GM21390 (cell line): ENCODE measurements around the gene TM9SF1.

Experiments used
- ATAC-seq: cut with Tn5 transposase; IDR thresholded peaks from one replicate; pipeline ENCODE4 v1.9.1; 2021; ENCODE audit not compliant: unreplicated experiment

The TM9SF1 gene

GRCh38 chr14:24156840-24157239 lies 38.4 kb downstream of the TM9SF1 start:
- ATAC-seq, result no peak

DNA sequence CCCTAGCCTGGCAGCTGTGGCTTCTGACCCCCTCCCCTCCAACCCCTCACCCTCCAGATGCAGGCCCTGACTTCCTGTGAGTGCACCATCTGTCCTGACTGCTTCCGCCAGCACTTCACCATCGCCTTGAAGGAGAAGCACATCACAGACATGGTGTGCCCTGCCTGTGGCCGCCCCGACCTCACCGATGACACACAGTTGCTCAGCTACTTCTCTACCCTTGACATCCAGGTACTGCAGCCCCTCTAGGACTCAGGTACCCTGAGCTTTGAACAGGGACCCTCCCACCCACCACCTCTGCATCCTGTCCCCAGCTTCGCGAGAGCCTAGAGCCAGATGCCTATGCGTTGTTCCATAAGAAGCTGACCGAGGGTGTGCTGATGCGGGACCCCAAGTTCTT lies 40.1 kb downstream of the TM9SF1 start:
- ATAC-seq, result no peak

DNA sequence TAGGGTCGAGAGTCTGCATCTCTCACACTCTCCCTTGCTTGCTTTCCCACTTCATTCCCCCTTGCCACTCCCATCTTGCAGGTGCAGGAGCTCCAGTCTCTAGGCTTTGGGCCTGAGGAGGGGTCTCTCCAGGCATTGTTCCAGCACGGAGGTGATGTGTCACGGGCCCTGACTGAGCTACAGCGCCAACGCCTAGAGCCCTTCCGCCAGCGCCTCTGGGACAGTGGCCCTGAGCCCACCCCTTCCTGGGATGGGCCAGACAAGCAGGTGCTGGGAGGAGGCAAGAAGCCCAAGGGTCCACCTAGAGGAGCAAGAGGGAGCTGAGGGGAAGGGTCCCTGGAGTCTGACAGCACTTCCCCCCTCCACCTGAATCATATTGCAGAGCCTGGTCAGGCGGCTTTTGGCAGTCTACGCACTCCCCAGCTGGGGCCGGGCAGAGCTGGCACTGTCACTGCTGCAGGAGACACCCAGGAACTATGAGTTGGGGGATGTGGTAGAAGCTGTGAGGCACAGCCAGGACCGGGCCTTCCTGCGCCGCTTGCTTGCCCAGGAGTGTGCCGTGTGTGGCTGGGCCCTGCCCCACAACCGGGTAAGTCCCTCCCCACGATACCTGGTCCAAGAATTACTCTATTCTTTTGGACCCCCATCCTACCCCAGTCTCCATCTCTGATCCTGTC lies 43.7 kb downstream of the TM9SF1 start:
- no peak for ATAC-seq

GRCh38 chr14:24150993-24151392 lies 44.2 kb downstream of the TM9SF1 start:
- no peak for ATAC-seq

GRCh38 chr14:24150567-24150966 lies 44.7 kb downstream of the TM9SF1 start:
- no peak for ATAC-seq

DNA sequence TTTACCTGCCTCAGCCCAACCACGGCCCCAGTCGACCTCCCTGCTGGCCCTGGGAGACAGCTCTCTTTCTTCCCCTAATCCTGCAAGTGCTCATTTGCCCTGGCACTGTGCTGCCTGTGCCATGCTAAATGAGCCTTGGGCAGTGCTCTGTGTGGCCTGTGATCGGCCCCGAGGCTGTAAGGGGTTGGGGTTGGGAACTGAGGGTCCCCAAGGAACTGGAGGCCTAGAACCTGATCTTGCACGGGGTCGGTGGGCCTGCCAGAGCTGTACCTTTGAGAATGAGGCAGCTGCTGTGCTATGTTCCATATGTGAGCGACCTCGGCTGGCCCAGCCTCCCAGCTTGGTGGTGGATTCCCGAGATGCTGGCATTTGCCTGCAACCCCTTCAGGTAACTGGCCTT lies 45.2 kb downstream of the TM9SF1 start:
- ATAC-seq, result no peak

GRCh38 chr14:24149302-24149969 lies 45.8 kb downstream of the TM9SF1 start:
- ATAC-seq, result no peak

DNA sequence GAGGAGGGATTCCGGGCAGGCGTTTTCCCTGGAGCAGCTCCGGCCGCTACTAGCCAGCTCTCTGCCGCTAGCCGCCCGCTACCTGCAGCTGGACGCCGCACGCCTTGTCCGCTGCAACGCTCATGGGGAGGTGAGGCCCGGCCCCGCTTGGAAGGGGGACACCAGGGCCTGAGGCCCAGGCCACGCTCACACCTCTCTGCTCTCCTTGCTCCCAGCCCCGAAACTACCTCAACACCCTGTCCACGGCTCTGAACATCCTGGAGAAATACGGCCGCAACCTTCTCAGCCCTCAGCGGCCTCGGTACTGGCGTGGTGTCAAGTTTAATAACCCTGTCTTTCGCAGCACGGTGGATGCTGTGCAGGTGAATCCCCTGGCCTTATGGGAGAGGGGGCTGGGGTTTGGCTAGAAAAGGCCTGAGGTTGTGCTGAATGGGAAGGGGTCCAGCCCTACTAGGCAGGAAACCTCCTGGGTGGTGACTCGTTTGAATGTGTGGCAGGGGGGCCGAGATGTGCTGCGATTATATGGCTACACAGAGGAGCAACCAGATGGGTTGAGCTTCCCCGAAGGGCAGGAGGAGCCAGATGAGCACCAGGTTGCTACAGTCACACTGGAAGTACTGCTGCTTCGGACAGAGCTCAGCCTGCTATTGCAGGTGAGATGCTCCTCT lies 47.3 kb downstream of the TM9SF1 start:
- ATAC-seq, result no peak

- peak; percentile 82 for ATAC-seq
Measured at GRCh38 chr14:24146978-24147760, 48.1 kb downstream of the TM9SF1 start, which contains the start of gene RNF31. TSS of gene RNF31 (plus strand) at chr14:24147498. CDS start at chr14:24147699, 201 bp downstream.

DNA sequence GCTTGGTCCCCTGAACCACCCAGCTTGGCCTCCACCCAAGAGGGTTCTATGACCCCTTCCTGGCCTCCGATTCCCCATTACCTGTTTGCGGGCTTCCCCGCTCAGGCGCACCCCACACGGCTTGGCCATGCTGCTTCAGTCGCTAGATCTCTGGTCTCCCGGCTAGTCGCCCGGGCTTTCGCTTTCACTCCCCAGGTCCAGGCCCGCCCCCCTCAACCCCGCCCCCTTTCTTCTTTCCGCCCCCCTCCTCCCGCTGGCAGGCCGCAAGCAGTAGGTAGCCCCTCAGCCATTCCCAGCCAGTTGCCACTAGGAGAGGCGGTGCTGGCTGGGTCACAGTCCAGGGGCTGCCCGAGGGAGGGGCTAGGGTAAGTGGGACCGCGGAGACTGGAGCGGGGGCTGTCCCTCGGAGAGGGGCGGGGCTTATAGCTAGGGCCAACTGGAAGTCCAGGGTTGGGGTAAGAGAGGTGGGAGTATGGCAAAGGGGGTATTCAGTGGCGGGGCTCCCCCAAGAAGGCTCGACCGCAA lies 48.7 kb downstream of the TM9SF1 start, which contains the start of gene PSME2:
TSS of gene PSME2 (minus strand) at position 158 of the 525 bp plus-strand sequence. CDS start at position 129, 29 bp downstream.
- ATAC-seq, result peak; percentile 56

GRCh38 chr14:24145690-24146452 lies 49.4 kb downstream of the TM9SF1 start:
- no peak for ATAC-seq

DNA sequence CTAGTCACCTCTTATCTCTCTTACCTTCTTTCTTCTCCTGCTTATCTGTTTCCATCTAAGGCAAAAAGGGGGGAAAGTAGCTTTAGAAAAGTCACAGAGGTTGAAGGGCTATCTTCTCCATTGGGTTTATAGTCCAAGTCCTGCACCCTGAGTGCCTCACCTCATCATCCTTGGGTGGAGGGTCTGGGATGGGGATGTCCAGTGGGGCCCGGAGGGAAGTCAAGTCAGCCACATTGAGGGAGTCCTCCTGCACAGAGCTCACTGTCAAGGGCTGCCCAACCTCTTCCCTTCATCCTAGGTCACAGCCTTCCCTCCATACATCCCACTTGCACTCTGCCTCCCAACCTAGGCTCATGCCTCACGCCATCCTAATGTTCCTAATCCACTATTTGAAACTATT lies 50.0 kb downstream of the TM9SF1 start:
- ATAC-seq, result no peak

GRCh38 chr14:24144451-24144850 lies 50.8 kb downstream of the TM9SF1 start:
- no peak for ATAC-seq

- no peak for ATAC-seq
Measured at GRCh38 chr14:24143511-24143910, 51.7 kb downstream of the TM9SF1 start.

DNA sequence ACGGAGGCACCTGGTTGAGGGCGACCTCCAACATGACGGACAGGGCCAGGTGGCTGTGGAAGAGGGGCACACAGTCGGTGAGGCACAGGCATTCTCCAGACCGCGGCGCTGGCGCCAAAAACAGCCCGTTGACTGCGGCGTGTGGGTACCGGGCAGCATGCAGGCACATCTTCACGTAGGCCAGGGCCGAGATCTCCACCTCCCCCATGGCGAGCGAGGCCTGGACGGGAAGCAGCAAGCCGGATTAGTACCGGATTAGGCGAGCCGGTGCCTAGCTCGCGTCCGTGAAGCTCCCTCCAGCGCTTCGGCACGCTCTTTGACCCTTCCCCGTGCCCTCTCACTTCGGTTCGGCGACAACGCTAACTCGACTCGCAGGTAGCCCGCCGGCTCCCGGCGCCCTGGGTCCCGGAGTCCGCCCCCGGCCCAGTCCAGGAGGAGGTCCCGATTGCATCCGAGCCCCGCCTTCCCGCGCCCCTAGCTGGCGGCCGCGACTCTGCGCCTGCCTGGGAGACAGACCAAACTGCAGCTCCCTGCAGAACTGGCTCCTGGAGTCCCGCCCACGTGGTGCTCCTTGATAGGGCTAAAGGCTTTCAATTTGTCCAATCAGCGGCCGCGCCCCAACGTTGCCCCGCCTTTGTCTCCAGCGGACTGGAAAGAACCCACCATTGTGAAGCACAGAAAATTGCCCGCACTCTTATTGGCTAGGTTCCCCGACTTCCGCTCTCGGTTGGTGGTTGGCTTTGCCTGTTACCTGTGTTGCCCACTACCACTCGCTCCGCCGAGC lies 54.0 kb downstream of the TM9SF1 start, which contains the start of gene EMC9:
TSS of gene EMC9 (minus strand) at position 495 of the 784 bp plus-strand sequence. CDS start at position 208, 287 bp downstream.
- ATAC-seq, result peak; percentile 84

DNA sequence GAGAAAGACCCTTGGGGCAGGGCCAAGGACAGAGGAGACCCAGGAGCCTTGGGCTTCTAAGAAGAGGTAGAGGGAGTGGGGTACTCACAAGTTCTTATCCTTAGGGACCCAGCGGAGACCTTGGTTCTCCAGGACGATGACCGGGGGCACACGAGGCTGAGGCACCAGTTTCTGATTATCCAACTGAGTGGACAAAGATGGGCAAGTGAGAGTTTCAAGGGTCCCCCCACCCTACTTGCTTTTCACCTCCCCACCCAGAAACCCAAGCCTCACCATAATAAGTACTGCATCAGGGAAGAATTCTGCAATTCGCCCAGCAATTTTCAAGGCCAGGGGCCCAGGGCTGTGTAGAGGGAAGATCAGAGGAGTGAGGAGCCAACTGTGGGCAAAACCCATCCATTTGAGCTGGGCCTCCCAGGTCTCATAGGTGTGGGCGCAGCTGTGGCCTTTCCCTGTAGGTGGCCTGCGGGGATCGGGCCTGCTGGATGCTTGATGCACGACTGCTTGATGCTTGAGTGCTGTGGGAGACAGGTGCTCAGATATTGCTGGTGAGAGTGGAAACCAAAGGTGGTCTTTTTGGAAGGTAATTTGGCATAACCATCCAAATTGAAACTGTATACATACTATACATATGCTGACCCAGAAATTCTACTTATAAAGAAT lies 55.8 kb downstream of the TM9SF1 start:
- no peak for ATAC-seq
